ENCODE measurements around the gene SPOCK1. TPM values are rescaled to one million over a fixed set of nuclear protein-coding genes. Genes with fewer than 3 reads are reported as not detected.

Gene SPOCK1
- total RNA-seq, 4 donors from 2014 or later = 1.1 to 6.4 (median 4.2) TPM; not detected in 1

- Histone ChIP-seq H3K27me3 (no peaks in the 10 kb centered on the region), H3K36me3 (no peaks in the 10 kb centered on the region), H3K9me3 (no peaks in the 10 kb centered on the region), H3K4me3 (no peak overlapping the region), H3K4me1 (no peaks in the 10 kb centered on the region), H3K27ac (no peak overlapping the region)
- no peak for DNase-seq
- TF ChIP-seq POLR2A (IDR thresholded peaks at IDR 0.05) = no peak
- no peak for TF ChIP-seq CTCF (IDR thresholded peaks at IDR 0.05)
Measured at GRCh38 chr5:137360607-137361006, 138.5 kb downstream of the SPOCK1 start.

- TF ChIP-seq CTCF (IDR thresholded peaks at IDR 0.05) = no peak
- no peak for DNase-seq
Measured at GRCh38 chr5:137359941-137360340, 139.2 kb downstream of the SPOCK1 start.

GRCh38 chr5:137357436-137357835 lies 141.7 kb downstream of the SPOCK1 start:
- DNase-seq = no peak
- H3K36me3 ChIP-seq = no peaks in the 10 kb centered on the region
- no peaks in the 10 kb centered on the region for H3K27me3 ChIP-seq
- no peaks in the 10 kb centered on the region for H3K9me3 ChIP-seq
- no peaks in the 10 kb centered on the region for H3K4me1 ChIP-seq
- no peak overlapping the region for H3K27ac ChIP-seq
- no peak overlapping the region for H3K4me3 ChIP-seq
- TF ChIP-seq POLR2A (IDR thresholded peaks at IDR 0.05) (no peak), CTCF (IDR thresholded peaks at IDR 0.05) (no peak)

More at GRCh38 chr5:137359941-137360340, 139.2 kb downstream of the SPOCK1 start:
- H3K27me3 ChIP-seq = no peaks in the 10 kb centered on the region
- H3K4me1 ChIP-seq = no peaks in the 10 kb centered on the region
- H3K9me3 ChIP-seq = no peaks in the 10 kb centered on the region
- H3K4me3 ChIP-seq = no peak overlapping the region
- H3K27ac ChIP-seq = no peak overlapping the region
- H3K36me3 ChIP-seq = no peaks in the 10 kb centered on the region

GRCh38 chr5:137356127-137356526 lies 143.0 kb downstream of the SPOCK1 start:
- Histone ChIP-seq H3K36me3 (no peaks in the 10 kb centered on the region), H3K9me3 (no peaks in the 10 kb centered on the region), H3K27ac (no peak overlapping the region), H3K4me3 (no peak overlapping the region), H3K4me1 (no peaks in the 10 kb centered on the region), H3K27me3 (no peaks in the 10 kb centered on the region)
- DNase-seq = no peak
- TF ChIP-seq POLR2A (IDR thresholded peaks at IDR 0.05) = no peak
- TF ChIP-seq CTCF (IDR thresholded peaks at IDR 0.05) = no peak

GRCh38 chr5:137355708-137356107 lies 143.4 kb downstream of the SPOCK1 start:
- Histone ChIP-seq H3K36me3 (no peaks in the 10 kb centered on the region), H3K27me3 (no peaks in the 10 kb centered on the region), H3K4me3 (no peak overlapping the region), H3K27ac (no peak overlapping the region), H3K4me1 (no peaks in the 10 kb centered on the region), H3K9me3 (no peaks in the 10 kb centered on the region)
- TF ChIP-seq POLR2A (IDR thresholded peaks at IDR 0.05) = no peak
- TF ChIP-seq CTCF (IDR thresholded peaks at IDR 0.05) = no peak
- DNase-seq = no peak

GRCh38 chr5:137352095-137352494 lies 147.0 kb downstream of the SPOCK1 start:
- Histone ChIP-seq H3K36me3 (no peaks in the 10 kb centered on the region), H3K9me3 (no peaks in the 10 kb centered on the region), H3K4me3 (no peak overlapping the region), H3K4me1 (no peaks in the 10 kb centered on the region), H3K27me3 (no peaks in the 10 kb centered on the region), H3K27ac (no peak overlapping the region)
- DNase-seq = no peak
- no peak for TF ChIP-seq CTCF (IDR thresholded peaks at IDR 0.05)
- TF ChIP-seq POLR2A (IDR thresholded peaks at IDR 0.05) = no peak

Data from Peyer's patch (tissue), 4 donors.